GM19455 (cell line): Measurements from ENCODE around the gene TP53TG5.

Experiments used
- ATAC-seq: cut with Tn5 transposase; IDR thresholded peaks from one replicate; pipeline ENCODE4 v1.9.1; 2021; ENCODE audit not compliant: unreplicated experiment

The TP53TG5 gene

GRCh38 chr20:45346851-45347250 lies 31.3 kb downstream of the TP53TG5 start:
- no peak for ATAC-seq

DNA sequence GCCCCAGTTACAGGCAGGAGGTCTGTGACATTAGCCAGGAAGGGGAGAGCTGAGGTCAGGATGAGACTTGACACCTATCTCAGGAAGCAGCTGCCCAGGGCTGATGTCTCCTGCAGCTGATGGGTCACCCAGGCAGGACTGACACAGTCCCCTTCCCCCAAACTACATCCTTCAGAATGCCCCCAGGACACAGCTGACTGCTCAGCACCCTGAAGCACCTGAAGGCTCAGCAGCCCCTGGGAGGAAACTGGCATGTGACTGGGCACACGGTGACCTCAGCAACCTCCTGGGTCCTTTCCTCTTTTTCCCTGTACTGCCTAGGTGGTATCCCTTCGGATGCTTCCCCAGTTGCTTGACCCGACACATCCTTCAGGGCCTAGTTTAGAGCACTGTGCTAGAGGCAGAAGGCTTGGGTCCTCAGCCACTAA lies 31.8 kb downstream of the TP53TG5 start:
- no peak for ATAC-seq

GRCh38 chr20:45345104-45345936 lies 32.8 kb downstream of the TP53TG5 start:
- ATAC-seq, result no peak

DNA sequence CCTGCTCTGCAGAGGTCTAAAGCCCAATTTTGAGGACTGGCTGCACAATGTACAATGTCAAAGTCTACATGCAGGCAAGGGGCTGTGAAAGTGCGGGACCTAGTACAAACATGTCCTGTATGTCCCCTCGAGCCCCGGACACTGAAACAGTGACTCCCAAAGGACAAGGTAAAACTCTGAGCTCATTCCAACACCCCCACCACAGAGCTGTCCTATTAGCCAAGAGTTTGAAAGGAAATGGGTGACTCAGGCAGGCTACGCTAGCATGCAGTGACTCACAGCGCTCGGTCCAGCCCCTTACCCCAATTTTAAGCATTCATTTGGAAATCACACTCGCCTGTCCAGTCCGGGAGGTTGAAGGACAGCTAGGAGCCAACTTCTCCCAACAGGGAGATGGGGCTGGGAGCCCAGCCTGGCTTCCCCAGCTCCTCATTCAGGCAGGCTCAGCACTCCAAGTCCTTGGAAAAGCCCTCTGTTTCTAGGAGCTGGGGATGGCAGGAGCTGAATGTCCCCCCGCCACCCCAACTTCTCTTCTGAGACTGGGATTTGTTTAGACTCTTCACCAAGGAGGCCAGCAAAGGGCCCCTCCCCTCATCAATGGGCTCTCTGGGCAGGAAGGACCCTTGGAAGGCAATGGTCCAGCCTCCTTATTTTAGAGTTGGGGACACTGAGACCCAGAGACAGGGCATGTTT lies 33.8 kb downstream of the TP53TG5 start:
- ATAC-seq, result no peak

- no peak for ATAC-seq
Measured at GRCh38 chr20:45343532-45344167, 34.5 kb downstream of the TP53TG5 start.

DNA sequence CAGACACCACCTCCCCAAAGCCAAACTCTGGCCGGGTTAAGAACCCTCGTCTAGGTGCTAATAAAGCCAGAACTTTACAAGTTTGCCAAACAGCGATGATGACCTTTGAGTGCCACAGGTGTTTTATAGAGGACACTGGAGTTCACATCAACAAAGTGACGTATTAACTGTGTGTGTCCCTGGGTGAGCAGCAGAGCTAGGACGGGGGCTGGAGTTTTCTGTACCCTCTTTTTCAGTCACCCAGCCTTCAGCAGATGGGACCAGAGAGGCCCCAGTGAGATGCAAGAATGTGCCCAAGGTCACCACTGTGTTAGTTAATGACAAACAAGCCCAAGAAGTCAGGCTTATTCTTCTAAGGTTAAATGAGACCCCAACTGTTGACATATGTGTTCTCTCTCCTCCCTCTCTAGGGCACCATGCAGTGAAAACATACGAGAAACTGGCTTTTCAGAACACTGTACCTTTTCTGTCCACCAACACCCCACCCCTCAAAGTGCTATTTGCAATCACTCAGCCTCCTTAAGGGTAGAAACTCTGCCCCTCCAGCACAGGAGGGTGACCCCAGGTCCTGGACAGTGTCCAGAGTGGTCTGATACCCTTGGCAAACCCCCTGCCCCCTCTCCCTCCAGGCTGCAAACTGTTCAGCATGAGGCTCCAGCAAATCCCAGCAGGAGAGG lies 35.1 kb downstream of the TP53TG5 start:
- ATAC-seq, result no peak

DNA sequence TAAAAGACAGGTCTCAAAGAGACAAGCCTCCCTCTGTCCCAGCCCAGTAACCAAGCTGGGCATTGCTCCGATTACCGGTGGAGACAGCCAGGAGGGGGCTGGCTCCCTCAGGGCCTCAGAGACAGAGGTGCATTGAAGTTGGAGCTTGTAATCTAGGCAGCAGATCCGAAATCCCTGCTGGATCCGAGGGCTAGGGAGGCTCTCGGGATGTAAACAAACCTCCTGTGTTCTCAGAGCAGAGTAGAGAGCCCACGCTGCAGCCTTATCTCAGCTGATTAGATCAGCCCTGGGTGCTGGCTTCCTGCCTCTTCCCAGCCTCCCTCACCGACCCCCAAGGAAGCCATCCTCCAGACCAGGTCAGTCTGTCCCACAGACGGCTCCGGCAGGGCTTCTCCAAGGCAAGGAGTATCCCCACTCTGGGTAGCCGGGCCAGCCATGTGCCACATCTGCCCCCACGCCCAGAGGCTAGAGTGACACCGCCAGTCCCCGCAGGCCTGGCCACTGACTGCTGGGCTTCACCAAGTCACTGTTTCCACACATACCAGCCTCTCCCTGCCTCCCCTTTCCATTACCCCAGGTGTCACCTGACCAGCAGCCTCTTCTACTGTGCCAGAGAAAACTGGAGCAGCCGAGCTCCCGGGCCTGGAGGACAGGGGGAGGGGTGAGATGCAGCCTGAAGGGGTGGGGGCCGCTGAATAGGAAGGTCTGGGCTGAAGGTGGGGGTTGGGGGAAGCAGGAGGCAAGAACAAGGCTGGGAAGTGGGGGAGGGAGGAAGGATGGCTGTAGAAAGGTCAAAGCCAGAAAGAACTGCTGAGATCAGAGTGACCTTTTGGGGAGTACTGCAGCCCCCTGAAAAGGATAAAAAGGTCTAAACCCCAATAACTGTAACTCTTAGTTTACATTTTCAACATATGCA lies 35.9 kb downstream of the TP53TG5 start:
- ATAC-seq, result no peak

DNA sequence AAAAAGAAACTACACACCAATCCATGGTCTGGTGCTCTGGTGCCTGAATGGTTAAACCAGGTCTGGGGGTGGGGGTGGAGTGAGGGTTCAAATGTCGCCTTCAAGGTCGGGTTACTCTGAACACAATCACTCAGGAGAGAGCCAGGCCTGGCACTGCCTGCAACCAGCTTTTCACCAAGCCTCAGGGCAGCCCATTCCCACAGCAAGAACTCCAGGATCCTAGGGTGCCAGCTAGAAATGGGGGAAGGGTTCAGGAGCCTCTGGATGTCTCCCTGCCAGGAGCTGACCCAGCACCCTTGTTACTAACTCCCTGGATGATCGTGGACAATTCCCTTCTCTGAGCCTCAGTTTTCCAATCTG lies 36.6 kb downstream of the TP53TG5 start:
- no peak for ATAC-seq

DNA sequence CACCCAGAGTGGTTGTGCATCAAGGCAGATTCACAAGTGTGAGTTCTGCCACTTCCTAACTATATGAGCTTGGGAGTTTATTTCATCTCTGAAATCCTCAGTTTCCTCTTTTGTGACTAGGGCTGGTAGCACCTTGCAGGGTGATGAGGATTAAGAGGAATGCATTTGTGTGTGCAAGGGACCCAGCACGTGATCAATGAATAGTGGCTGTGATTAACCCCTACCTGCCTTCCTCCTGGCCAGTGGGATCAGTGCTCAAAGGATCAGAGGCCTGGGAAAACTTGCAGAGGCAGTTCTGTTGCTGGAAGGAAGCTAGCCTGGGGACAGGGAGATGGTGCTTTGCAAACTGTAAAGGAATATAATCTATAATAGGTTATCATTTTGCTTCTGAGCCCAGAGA lies 37.2 kb downstream of the TP53TG5 start:
- ATAC-seq, result no peak

DNA sequence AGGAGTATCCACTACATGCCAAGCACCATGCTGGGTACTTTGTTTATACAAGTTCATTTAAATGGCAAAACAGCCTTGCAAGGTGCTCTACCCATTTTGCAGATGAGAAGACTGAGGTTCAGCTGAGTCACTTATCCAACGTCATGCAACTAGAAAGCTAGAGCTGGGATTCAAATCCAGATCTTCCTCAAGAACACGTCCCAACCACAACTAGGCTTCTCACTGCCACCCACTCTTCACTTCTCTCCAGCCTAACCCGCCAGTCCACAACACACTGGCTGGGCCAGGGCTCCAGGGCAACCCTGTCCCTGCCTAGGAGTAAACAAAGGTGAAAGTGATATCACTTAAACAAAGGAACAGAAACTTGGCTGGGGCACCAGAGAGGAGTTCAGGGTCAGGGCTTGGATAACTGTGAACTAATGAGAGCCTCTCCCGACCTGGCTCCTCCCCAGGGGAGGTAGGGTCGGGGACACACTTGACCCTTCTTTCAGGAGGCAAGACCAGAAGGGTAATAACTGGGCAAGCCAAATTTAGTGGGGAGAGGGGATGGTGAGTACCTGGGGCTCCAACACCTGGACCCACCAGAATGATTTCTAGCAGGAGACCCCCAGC lies 37.8 kb downstream of the TP53TG5 start:
- no peak for ATAC-seq

GRCh38 chr20:45339799-45340198 lies 38.3 kb downstream of the TP53TG5 start:
- no peak for ATAC-seq

DNA sequence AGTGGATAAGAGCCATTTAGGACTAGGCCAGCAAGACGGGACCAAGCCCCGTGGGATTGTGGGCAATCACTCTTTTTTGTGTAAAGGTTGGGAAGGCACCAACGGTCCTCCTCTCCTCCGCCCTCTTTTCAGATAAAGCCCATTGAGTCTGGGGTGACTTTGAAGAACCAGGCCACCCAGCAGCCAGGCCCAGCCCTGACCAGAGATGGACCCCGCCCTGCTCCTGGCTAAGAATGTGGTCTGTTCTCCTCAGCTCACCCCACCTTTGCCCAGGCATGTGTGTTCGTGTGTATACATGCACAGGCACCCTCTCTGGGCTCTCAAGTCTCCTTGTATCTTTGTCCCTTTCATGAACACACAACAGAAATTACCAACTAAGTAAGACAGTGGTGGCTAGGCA lies 39.0 kb downstream of the TP53TG5 start:
- ATAC-seq, result no peak

GRCh38 chr20:45338121-45339030 lies 39.7 kb downstream of the TP53TG5 start:
- ATAC-seq, result no peak

GRCh38 chr20:45337367-45338120 lies 40.6 kb downstream of the TP53TG5 start:
- ATAC-seq, result no peak

GRCh38 chr20:45336530-45337366 lies 41.4 kb downstream of the TP53TG5 start:
- ATAC-seq, result no peak

DNA sequence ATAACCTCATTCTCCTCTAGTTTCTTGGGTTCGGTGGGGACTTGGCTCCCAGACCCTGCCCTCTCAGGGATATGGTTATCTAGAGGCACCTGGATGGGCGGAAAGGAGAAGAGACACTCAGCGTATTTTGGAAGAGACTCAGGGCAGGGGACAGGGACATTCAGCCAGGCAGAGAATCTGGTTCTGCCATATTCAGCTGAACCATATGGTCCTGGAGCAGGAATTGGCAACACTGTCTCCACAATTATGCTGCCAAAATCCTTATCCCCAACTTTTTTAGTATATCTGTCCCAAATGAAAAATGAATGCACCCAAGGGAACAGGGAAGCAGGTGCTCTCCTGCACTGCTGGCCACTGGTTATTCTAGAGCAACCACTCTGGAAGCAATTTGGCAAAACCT lies 47.6 kb downstream of the TP53TG5 start:
- ATAC-seq, result no peak
